NT2/D1 (cell line): ENCODE results near the gene FKBP5.

Experiments
- SUZ12 ChIP-seq: IDR thresholded peaks from 2 replicates; pipeline ENCODE4 v1.6.1; 2011; ENCODE audit not compliant: insufficient read length, insufficient read depth; ENCODE audit errors: extremely low read depth
- ZNF274 ChIP-seq: IDR thresholded peaks from 2 replicates; pipeline ENCODE4 v1.6.1; 2011; ENCODE audit warnings: mild to moderate bottlenecking, low read depth, low read length

GRCh38 chr6:35650015-35650414 lies 38.7 kb downstream of the FKBP5 start:
- TF ChIP-seq SUZ12 = no peak
- TF ChIP-seq ZNF274 = no peak
